GM12878 (cell line): Measurements from ENCODE around the gene AMDHD2. TPM values are rescaled to one million over a fixed set of nuclear protein-coding genes. Genes with fewer than 3 reads are reported as not detected.

Experiments
- ATAC-seq: fragments of 200-7000 bp; cut with Tn5 transposase; 3 replicates; pipeline ENCODE4 v1.9.1; 2020; ENCODE audit warnings: mild to moderate bottlenecking, moderate library complexity
- BruUV-seq: library from RNA; stranded (reverse); fragments of 400-500 nt; replicated peaks from 2 replicates; lab custom pipeline; 2021; lab: Mats Ljungman, UMichigan
- CTCF ChIA-PET: fragments of 300-600 bp; sonication (Branson Sonifier 250); formaldehyde crosslinking; extraction: SDS; loops from one replicate; lab custom pipeline; 2021; ENCODE audit warnings: inconsistent platforms; lab: Yijun Ruan, JAX
- POLR2A ChIA-PET: fragments of 350-600 bp; formaldehyde crosslinking; extraction: SDS; loops from one replicate; lab custom pipeline; 2021; ENCODE audit warnings: inconsistent platforms; lab: Charles Lee
- RAD21 ChIA-PET: fragments of 300-600 bp; sonication (Branson Sonifier 250); formaldehyde crosslinking; loops from one replicate; lab custom pipeline; 2023; ENCODE audit warnings: antibody characterized with exemption; ENCODE audit not compliant: unreplicated experiment; lab: Charles Lee
- SMC1A ChIA-PET: fragments of 300-600 bp; sonication (Branson Sonifier 250); formaldehyde crosslinking; loops from one replicate; lab custom pipeline; 2023; ENCODE audit not compliant: unreplicated experiment, uncharacterized antibody; lab: Charles Lee
- DNase-seq: peaks from one replicate; pipeline ENCODE4 v3.0.0-alpha.2; 2011; ENCODE audit warnings: low read depth, low spot score
- FAIRE-seq: peaks from 3 replicates; lab custom pipeline; 2011; peaks lifted over from hg19 to GRCh38; lab: Jason Lieb, UNC
- H2AFZ ChIP-seq: 2 replicates; pipeline ENCODE4 v1.6.0; 2011; ENCODE audit warnings: low read depth, low read length, control low read depth; ENCODE audit not compliant: control insufficient read depth
- H3K27ac ChIP-seq: 2 replicates; pipeline ENCODE4 v1.5.1; 2011; ENCODE audit warnings: control low read depth; ENCODE audit not compliant: control insufficient read depth, insufficient read depth
- H3K27me3 ChIP-seq, 2 experiments: replicated peaks in 1 of 2; 2 replicates each; pipeline versions ENCODE4 v1.6.0 to v1.6.1; 2011; ENCODE audit warnings: low read length in 1 of 2; ENCODE audit not compliant: control insufficient read depth in 2 of 2, insufficient read depth in 2 of 2
- H3K36me3 ChIP-seq, 2 experiments: 2 replicates each; pipeline ENCODE4 v1.5.1; 2011; ENCODE audit warnings: low read length in 1 of 2; ENCODE audit not compliant: control insufficient read depth in 2 of 2, insufficient read depth in 2 of 2
- H3K4me1 ChIP-seq: 2 replicates; pipeline ENCODE4 v1.6.1; 2011; ENCODE audit warnings: mild to moderate bottlenecking, low read length, moderate library complexity, mixed read lengths; ENCODE audit not compliant: control insufficient read depth, insufficient read depth
- H3K4me2 ChIP-seq: 2 replicates; pipeline ENCODE4 v1.6.0; 2011; ENCODE audit warnings: control low read depth; ENCODE audit not compliant: control insufficient read depth, insufficient read depth
- H3K4me3 ChIP-seq: fragments of 200-600 bp; sonication (generic); 2 replicates; pipeline ENCODE4 v1.5.1; 2016
- H3K79me2 ChIP-seq: 2 replicates; pipeline ENCODE4 v1.6.0; 2011; ENCODE audit warnings: low read length; ENCODE audit not compliant: control insufficient read depth, insufficient read depth
- H3K9ac ChIP-seq: 2 replicates; pipeline ENCODE4 v1.8.0; 2011; ENCODE audit warnings: low read length, control low read depth, mixed read lengths; ENCODE audit not compliant: control insufficient read depth, insufficient read depth
- H3K9me3 ChIP-seq: replicated peaks from 3 replicates; pipeline ENCODE4 v1.5.1; 2011; ENCODE audit warnings: mild to moderate bottlenecking, low read length; ENCODE audit not compliant: control insufficient read depth, insufficient read depth
- H4K20me1 ChIP-seq: 2 replicates; pipeline ENCODE4 v1.6.0; 2011; ENCODE audit not compliant: control insufficient read depth, insufficient read depth
- CEBPZ ChIP-seq: fragments of 150-350 bp; IDR thresholded peaks from 2 replicates; pipeline ENCODE4 v1.6.1; 2016; ENCODE audit warnings: low read depth, low read length
- EED ChIP-seq: sonication (generic); IDR thresholded peaks from 2 replicates; pipeline ENCODE4 v1.6.1; 2016; ENCODE audit warnings: antibody characterized with exemption, low read depth
- NFYA ChIP-seq: IDR thresholded peaks from 2 replicates; pipeline ENCODE4 v1.6.1; 2011; ENCODE audit warnings: low read depth, mild to moderate bottlenecking, low read length, improper control_type of control experiment, borderline replicate concordance
- NKRF ChIP-seq: fragments of 450-650 bp; conservative IDR thresholded peaks from 2 replicates; pipeline ENCODE4 v1.6.1; 2017; ENCODE audit warnings: mild to moderate bottlenecking, moderate library complexity
- PAX8 ChIP-seq: fragments of 450-650 bp; IDR thresholded peaks from 2 replicates; pipeline ENCODE4 v1.6.1; 2017; ENCODE audit warnings: mild to moderate bottlenecking, moderate library complexity
- TARDBP ChIP-seq: IDR thresholded peaks from 2 replicates; pipeline ENCODE4 v1.6.1; 2016; ENCODE audit warnings: borderline replicate concordance
- USF1 ChIP-seq: IDR thresholded peaks from 2 replicates; pipeline ENCODE4 v1.6.1; 2011; ENCODE audit warnings: borderline replicate concordance, low read depth, mild to moderate bottlenecking, moderate library complexity, mixed read lengths, low read length; ENCODE audit not compliant: insufficient read depth; ENCODE audit errors: extremely low read length
- ZNF687 ChIP-seq: fragments of 450-650 bp; IDR thresholded peaks from 2 replicates; pipeline ENCODE4 v1.6.1; 2017; ENCODE audit warnings: mild to moderate bottlenecking, moderate library complexity
- WGBS: methylation state at CpG from one replicate; pipeline ENCODE4 v1.1.6; 2016; ENCODE audit warnings: low lambda C conversion rate; ENCODE audit not compliant: insufficient replicate concordance, insufficient coverage; ENCODE audit errors: missing lambda C conversion rate; 5-methylcytosine and 5-hydroxymethylcytosine counted together
- in situ Hi-C: fragments of 300-500 bp; cut with MboI; formaldehyde crosslinking; loops from 9 replicates; pipeline ENCODE4 v1.14.3; 2018; ENCODE audit warnings: mixed read lengths
- intact Hi-C: fragments of 100-400 bp; cut with micrococcal nuclease; formaldehyde crosslinking; loops from one replicate; pipeline ENCODE4 v1.14.2; 2022; ENCODE audit not compliant: unreplicated experiment
- polyA plus RNA-seq, 11 experiments: library from polyadenylated mRNA; depleted of rRNA in 4 of 11; unstranded in 6 of 11; stranded (reverse) in 5 of 11; fragments of >200 nt; fragmentation: Nextera tagmentation in 4 of 11; fragmentation: Illumina TruSeq in 1 of 11; extraction: Ambion mirVana in 4 of 11; extraction: Trizol in 1 of 11; gene quantifications; 1 replicate in 1 of 11; 2 replicates in 10 of 11; pipeline versions ENCODE4 v1.2.1 to v1.2.3, GENCODE V29; 2011 to 2016; ENCODE audit warnings: inconsistent platforms in 2 of 11, missing spikeins in 2 of 11, low read depth in 1 of 11
- total RNA-seq, 4 experiments: library from RNA; depleted of rRNA in 3 of 4; stranded (reverse); fragments of >200 nt in 3 of 4; fragmentation: Illumina TruSeq in 1 of 4; extraction: Trizol in 1 of 4; gene quantifications; 2 replicates each; pipeline versions ENCODE4 v1.2.1 to v1.2.3, GENCODE V29; 2013 to 2021

The AMDHD2 gene
- total and polyA plus RNA-seq, 10 of the 15 experiments (the other 5 are each of a cell fraction or from before 2014, with no cell fraction given): 0.60 to 41.8 (median 24.3) TPM; not detected in 1

- no peak for TF ChIP-seq ZNF687
Observed at GRCh38 chr16:2484898-2485508, 35.2 kb upstream of the AMDHD2 start (continued).

- FAIRE-seq (no peak), DNase-seq (no peak), ATAC-seq (no peak)
- in situ Hi-C loops (no loop called here), intact Hi-C loops (loop anchor here (5.0 kb wide), 1 partner anchor 144 kb away; the partner anchor contains the start of gene ABCA3)
- Histone ChIP-seq H2AFZ (no peak overlapping the region), H3K27me3 (no peaks in the 10 kb centered on the region), H3K36me3 (no peaks in the 10 kb centered on the region; a peak in 1 of 4 replicates), H3K4me1 (peaks cover 16% of the 10 kb centered on the region), H4K20me1 (no peaks in the 10 kb centered on the region), H3K27ac (no peak overlapping the region), H3K9ac (no peak overlapping the region), H3K4me3 (no peak overlapping the region), H3K4me2 (no peak overlapping the region; the same call in 1 of the 2 replicates), H3K9me3 (no peaks in the 10 kb centered on the region), H3K79me2 (no peaks in the 10 kb centered on the region)
- ChIA-PET POLR2A (interaction anchor here (0.7 to 3.4 kb wide), 7 partner anchors 9 to 58 kb away, joined by 3 to 10 read pairs (median 4); partner anchors contain the start of genes CCNF and TBC1D24), CTCF (interaction anchor here (1.0 to 4.1 kb wide), 13 partner anchors 11 to 543 kb away, joined by 3 to 39 read pairs (median 4); partner anchors contain the start of genes CCNF, TBC1D24 and TEDC2), RAD21 (interaction anchor here (0.9 to 3.8 kb wide), 7 partner anchors 9 to 291 kb away, joined by 3 to 21 read pairs (median 4); partner anchors contain the start of genes CCNF, NTN3, TBC1D24 and TEDC2), SMC1A (interaction anchor here (0.8 to 2.1 kb wide), 4 partner anchors 15 to 236 kb away, joined by 3 to 9 read pairs (median 6); partner anchors contain the start of gene CCNF)
- no TSS peak for BruUV-seq
- TF ChIP-seq PAX8: no peak
- no peak for TF ChIP-seq TARDBP
- TF ChIP-seq CEBPZ: no peak
- no peak for TF ChIP-seq USF1
- no peak for TF ChIP-seq EED
- TF ChIP-seq NFYA: no peak
- no peak for TF ChIP-seq NKRF
- 63% methylated on average over 33 of the region's 33 CpGs for WGBS
Observed at GRCh38 chr16:2485811-2486507, 34.2 kb upstream of the AMDHD2 start.
